NCI-H128 (cell line): Measurements from ENCODE around the gene PIAS1.
"Not testable (repeated sequence)": the region's sequence is repeated elsewhere in the genome, so short reads cannot be mapped to it uniquely, and the experiment has no call there.

ENCODE experiments used
- DNase-seq: peaks from one replicate; lab custom pipeline; 2025; ENCODE audit not compliant: unreplicated experiment; lab: John Stamatoyannopoulos, UW

The PIAS1 gene

GRCh38 chr15:68230157-68231100, 176.3 kb downstream of the PIAS1 start:
- no peak for DNase-seq

- DNase-seq, result no peak
These were observed 177.1 kb downstream of the PIAS1 start for GRCh38 chr15:68231102-68231818.

- no peak for DNase-seq
These were observed 178.3 kb downstream of the PIAS1 start for GRCh38 chr15:68232449-68232848.

GRCh38 chr15:68232937-68233336, 178.8 kb downstream of the PIAS1 start:
- no peak for DNase-seq

- DNase-seq, result no peak
These were observed 179.9 kb downstream of the PIAS1 start for GRCh38 chr15:68234060-68234459.

GRCh38 chr15:68234520-68234919, 180.4 kb downstream of the PIAS1 start:
- not testable (repeated sequence) for DNase-seq

- no peak for DNase-seq
These were observed 180.9 kb downstream of the PIAS1 start for GRCh38 chr15:68235022-68235421.

- DNase-seq, result no peak
These were observed 184.9 kb downstream of the PIAS1 start for GRCh38 chr15:68239025-68239424.

- DNase-seq, result no peak
These were observed 187.2 kb downstream of the PIAS1 start for GRCh38 chr15:68241088-68241935.
